SKM-1 treated with dmso at 0.1 percent for 144 hours (cell line): ENCODE data around the gene LAMA3.

ENCODE experiments used
- DNase-seq: peaks from one replicate; lab custom pipeline; 2025; ENCODE audit not compliant: unreplicated experiment; lab: John Stamatoyannopoulos, UW

The LAMA3 gene

GRCh38 chr18:23847321-23847986 is 158.2 kb downstream of the LAMA3 start:
- no peak for DNase-seq

GRCh38 chr18:23849141-23849540 is 159.9 kb downstream of the LAMA3 start:
- no peak for DNase-seq

- no peak for DNase-seq
Measured at GRCh38 chr18:23850215-23850614, 161.0 kb downstream of the LAMA3 start.

- DNase-seq, result no peak
Measured at GRCh38 chr18:23851470-23852002, 162.3 kb downstream of the LAMA3 start.

GRCh38 chr18:23852236-23853045 is 163.2 kb downstream of the LAMA3 start:
- DNase-seq, result no peak

GRCh38 chr18:23853448-23854195 is 164.4 kb downstream of the LAMA3 start:
- no peak for DNase-seq

GRCh38 chr18:23855721-23856120 is 166.5 kb downstream of the LAMA3 start:
- no peak for DNase-seq

GRCh38 chr18:23856466-23857163 is 167.4 kb downstream of the LAMA3 start:
- DNase-seq, result no peak

- no peak for DNase-seq
Measured at GRCh38 chr18:23857164-23857552, 167.9 kb downstream of the LAMA3 start.

- no peak for DNase-seq
Measured at GRCh38 chr18:23857756-23858155, 168.5 kb downstream of the LAMA3 start.

GRCh38 chr18:23859466-23860336 is 170.4 kb downstream of the LAMA3 start:
- no peak for DNase-seq

GRCh38 chr18:23861326-23861725 is 172.1 kb downstream of the LAMA3 start:
- no peak for DNase-seq

GRCh38 chr18:23861805-23862470 is 172.7 kb downstream of the LAMA3 start:
- no peak for DNase-seq

- no peak for DNase-seq
Measured at GRCh38 chr18:23864624-23865023, 175.4 kb downstream of the LAMA3 start.

GRCh38 chr18:23867006-23867405 is 177.8 kb downstream of the LAMA3 start:
- no peak for DNase-seq

GRCh38 chr18:23868136-23868785 is 179.0 kb downstream of the LAMA3 start:
- DNase-seq, result no peak

GRCh38 chr18:23870676-23871380 is 181.6 kb downstream of the LAMA3 start:
- no peak for DNase-seq

- DNase-seq, result no peak
Measured at GRCh38 chr18:23871410-23871809, 182.2 kb downstream of the LAMA3 start.
